ENCODE results near the gene LGALS16. TPM values are rescaled to one million over a fixed set of nuclear protein-coding genes. Genes with fewer than 3 reads are reported as not detected.

The LGALS16 gene
- total and polyA plus RNA-seq, 2 donors (not counting 1 experiment from before 2014, with no cell fraction given), result not detected

DNA sequence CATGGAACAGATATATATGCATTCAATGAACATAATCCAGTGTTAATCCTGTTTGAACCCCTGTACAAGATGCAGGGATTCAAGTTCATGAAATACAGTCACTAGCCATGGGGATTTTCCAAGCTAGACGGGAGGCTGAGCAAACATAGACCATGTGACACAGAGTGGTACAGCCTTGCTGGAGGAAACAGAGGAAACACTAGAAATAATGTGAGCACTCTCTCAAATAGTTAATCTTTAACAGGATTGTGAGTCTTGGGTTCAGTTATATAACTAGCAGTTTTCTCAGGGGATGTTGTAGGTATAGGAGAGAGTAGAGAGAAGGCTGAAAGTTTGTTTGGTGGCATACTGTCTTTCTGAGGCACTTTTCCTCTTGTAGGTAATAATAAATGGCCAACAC lies 13.9 kb upstream of the LGALS16 start:
- H3K79me2 ChIP-seq (ENCODE audit: control insufficient read depth, insufficient read depth, low read length), result no peaks in the 10 kb centered on the region
- no peak overlapping the region for H2AFZ ChIP-seq (ENCODE audit: low read length)

DNA sequence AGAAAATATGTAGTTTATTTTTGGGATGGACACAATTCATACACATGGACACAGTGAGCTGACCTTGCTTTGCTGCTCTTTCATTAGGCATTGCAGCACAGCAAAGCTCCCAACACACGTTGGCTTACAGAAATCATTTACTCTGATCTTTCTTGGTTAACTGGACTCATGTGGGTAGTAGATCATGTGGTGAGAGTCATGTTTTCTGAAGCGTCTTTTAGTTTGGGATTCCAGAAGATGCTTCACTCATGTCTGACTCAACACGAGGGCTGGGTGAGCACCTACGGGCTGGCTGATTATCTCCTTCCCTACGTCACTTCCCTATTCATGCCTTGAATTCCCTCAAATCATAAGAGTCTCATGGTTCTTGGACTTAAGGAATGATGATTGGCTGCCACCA lies 12.1 kb upstream of the LGALS16 start:
- Histone ChIP-seq H3K4me2 (ENCODE audit: extremely low read depth, insufficient read depth, low read length) (no peak overlapping the region), H2AFZ (ENCODE audit: low read length) (no peak overlapping the region), H4K20me1 (ENCODE audit: control insufficient read depth, extremely low read depth, insufficient read depth, low read length) (no peaks in the 10 kb centered on the region), H3K9ac (ENCODE audit: insufficient read depth, low read length) (no peak overlapping the region), H3K36me3 (ENCODE audit: control insufficient read depth, insufficient read depth, low read length) (no peaks in the 10 kb centered on the region), H3K4me1 (ENCODE audit: control insufficient read depth, extremely low read depth, insufficient read depth, low read length) (no peaks in the 10 kb centered on the region), H3K27ac (ENCODE audit: insufficient read depth, low read length) (no peak overlapping the region), H3K27me3 (ENCODE audit: control insufficient read depth, insufficient read depth, low read length) (no peaks in the 10 kb centered on the region), H3K79me2 (ENCODE audit: control insufficient read depth, insufficient read depth, low read length) (no peaks in the 10 kb centered on the region), H3K4me3 (replicated peaks in 1 of 4; ENCODE audit: control extremely low read depth in 1 of 4, insufficient read depth in 1 of 4, low read depth in 3 of 4, low read length in 4 of 4) (no peak overlapping the region), H3K9me3 (ENCODE audit: control insufficient read depth, insufficient read depth, low read depth, low read length) (no peaks in the 10 kb centered on the region)
- TF ChIP-seq, protein P1, sequence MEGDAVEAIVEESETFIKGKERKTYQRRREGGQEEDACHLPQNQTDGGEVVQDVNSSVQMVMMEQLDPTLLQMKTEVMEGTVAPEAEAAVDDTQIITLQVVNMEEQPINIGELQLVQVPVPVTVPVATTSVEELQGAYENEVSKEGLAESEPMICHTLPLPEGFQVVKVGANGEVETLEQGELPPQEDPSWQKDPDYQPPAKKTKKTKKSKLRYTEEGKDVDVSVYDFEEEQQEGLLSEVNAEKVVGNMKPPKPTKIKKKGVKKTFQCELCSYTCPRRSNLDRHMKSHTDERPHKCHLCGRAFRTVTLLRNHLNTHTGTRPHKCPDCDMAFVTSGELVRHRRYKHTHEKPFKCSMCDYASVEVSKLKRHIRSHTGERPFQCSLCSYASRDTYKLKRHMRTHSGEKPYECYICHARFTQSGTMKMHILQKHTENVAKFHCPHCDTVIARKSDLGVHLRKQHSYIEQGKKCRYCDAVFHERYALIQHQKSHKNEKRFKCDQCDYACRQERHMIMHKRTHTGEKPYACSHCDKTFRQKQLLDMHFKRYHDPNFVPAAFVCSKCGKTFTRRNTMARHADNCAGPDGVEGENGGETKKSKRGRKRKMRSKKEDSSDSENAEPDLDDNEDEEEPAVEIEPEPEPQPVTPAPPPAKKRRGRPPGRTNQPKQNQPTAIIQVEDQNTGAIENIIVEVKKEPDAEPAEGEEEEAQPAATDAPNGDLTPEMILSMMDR (conservative IDR thresholded peaks at IDR 0.05 in 1 of 2, IDR thresholded peaks at IDR 0.05 in 1 of 2; ENCODE audit: low read depth in 1 of 2, low read length in 2 of 2), result no peak
- no peak for TF ChIP-seq EZH2 (IDR thresholded peaks at IDR 0.05; ENCODE audit: low read length, missing control alignments)
- DNase-seq (ENCODE audit: low read depth in 2 of 2), result no peak

More for the DNA sequence above, 13.9 kb upstream of the LGALS16 start:
- no peaks in the 10 kb centered on the region for H4K20me1 ChIP-seq (ENCODE audit: control insufficient read depth, extremely low read depth, insufficient read depth, low read length)
- no peak overlapping the region for H3K4me3 ChIP-seq (replicated peaks in 1 of 4; ENCODE audit: control extremely low read depth in 1 of 4, insufficient read depth in 1 of 4, low read depth in 3 of 4, low read length in 4 of 4)
- no peak overlapping the region for H3K4me2 ChIP-seq (ENCODE audit: extremely low read depth, insufficient read depth, low read length)
- DNase-seq (ENCODE audit: low read depth in 2 of 2), result no peak
- H3K9ac ChIP-seq (ENCODE audit: insufficient read depth, low read length), result no peak overlapping the region
- H3K27ac ChIP-seq (ENCODE audit: insufficient read depth, low read length), result no peak overlapping the region
- no peaks in the 10 kb centered on the region for H3K9me3 ChIP-seq (ENCODE audit: control insufficient read depth, insufficient read depth, low read depth, low read length)
- TF ChIP-seq, protein P1 (conservative IDR thresholded peaks at IDR 0.05 in 1 of 2, IDR thresholded peaks at IDR 0.05 in 1 of 2; ENCODE audit: low read depth in 1 of 2, low read length in 2 of 2), result no peak
- no peak for TF ChIP-seq EZH2 (IDR thresholded peaks at IDR 0.05; ENCODE audit: low read length, missing control alignments)
- H3K36me3 ChIP-seq (ENCODE audit: control insufficient read depth, insufficient read depth, low read length), result no peaks in the 10 kb centered on the region
- H3K27me3 ChIP-seq (ENCODE audit: control insufficient read depth, insufficient read depth, low read length), result no peaks in the 10 kb centered on the region
- no peaks in the 10 kb centered on the region for H3K4me1 ChIP-seq (ENCODE audit: control insufficient read depth, extremely low read depth, insufficient read depth, low read length)

DNA sequence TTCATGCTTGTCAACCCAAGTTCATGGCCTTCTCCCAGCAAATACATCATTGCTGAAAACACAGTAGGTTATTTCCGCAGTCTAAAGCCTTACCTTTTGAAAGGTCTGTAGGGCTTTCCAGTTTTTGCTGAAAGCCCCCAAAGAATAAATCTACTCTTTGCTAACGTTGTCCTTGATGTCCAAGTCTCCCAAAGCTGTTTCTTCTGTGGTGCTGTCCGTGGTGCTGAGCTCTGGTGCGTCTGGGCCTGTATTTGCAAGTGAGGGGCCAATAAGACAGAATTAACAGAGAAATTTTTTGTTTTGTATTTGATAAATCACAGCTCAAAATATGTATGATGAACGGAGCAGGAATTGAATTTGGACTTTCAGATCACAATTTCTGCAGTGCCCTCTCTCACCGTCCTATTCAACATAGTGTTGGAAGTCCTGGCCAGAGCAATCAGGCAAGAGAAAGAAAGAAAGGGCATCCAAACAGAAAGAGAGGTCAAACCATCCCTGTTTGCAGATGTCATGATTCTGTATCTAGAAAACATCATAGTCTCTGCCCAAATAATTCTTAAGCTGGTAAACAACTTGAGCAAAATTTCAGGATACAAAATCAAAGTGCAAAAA lies 9.8 kb upstream of the LGALS16 start:
- H3K9me3 ChIP-seq (ENCODE audit: control insufficient read depth, insufficient read depth, low read depth, low read length), result no peaks in the 10 kb centered on the region
- H3K9ac ChIP-seq (ENCODE audit: insufficient read depth, low read length), result no peak overlapping the region
- no peak overlapping the region for H3K4me3 ChIP-seq (replicated peaks in 1 of 4; ENCODE audit: control extremely low read depth in 1 of 4, insufficient read depth in 1 of 4, low read depth in 3 of 4, low read length in 4 of 4)
- no peak overlapping the region for H2AFZ ChIP-seq (ENCODE audit: low read length)
- no peaks in the 10 kb centered on the region for H4K20me1 ChIP-seq (ENCODE audit: control insufficient read depth, extremely low read depth, insufficient read depth, low read length)
- no peak overlapping the region for H3K27ac ChIP-seq (ENCODE audit: insufficient read depth, low read length)
- DNase-seq (ENCODE audit: low read depth in 2 of 2), result peak; percentile 10 to 20
- H3K4me1 ChIP-seq (ENCODE audit: control insufficient read depth, extremely low read depth, insufficient read depth, low read length), result no peaks in the 10 kb centered on the region
- no peak overlapping the region for H3K4me2 ChIP-seq (ENCODE audit: extremely low read depth, insufficient read depth, low read length)
- no peaks in the 10 kb centered on the region for H3K27me3 ChIP-seq (ENCODE audit: control insufficient read depth, insufficient read depth, low read length)
- H3K79me2 ChIP-seq (ENCODE audit: control insufficient read depth, insufficient read depth, low read length), result no peaks in the 10 kb centered on the region
- H3K36me3 ChIP-seq (ENCODE audit: control insufficient read depth, insufficient read depth, low read length), result no peaks in the 10 kb centered on the region
- no peak for TF ChIP-seq EZH2 (IDR thresholded peaks at IDR 0.05; ENCODE audit: low read length, missing control alignments)
- TF ChIP-seq, protein P1 (conservative IDR thresholded peaks at IDR 0.05 in 1 of 2, IDR thresholded peaks at IDR 0.05 in 1 of 2; ENCODE audit: low read depth in 1 of 2, low read length in 2 of 2), result no peak

All from fibroblast of lung (primary cell).